Smooth muscle cell (in vitro differentiated cells): ENCODE data around the gene MARF1. TPM values are rescaled to one million over a fixed set of nuclear protein-coding genes. Genes with fewer than 3 reads are reported as not detected.

Experiments
- DNase-seq: peaks from one replicate; lab custom pipeline; 2025; ENCODE audit not compliant: unreplicated experiment; lab: John Stamatoyannopoulos, UW
- H2AFZ ChIP-seq: fragments of 200-600 bp; sonication (generic); 2 replicates; pipeline ENCODE4 v1.6.0; 2016; ENCODE audit warnings: antibody characterized with exemption, low read depth, mild to moderate bottlenecking
- H3F3A ChIP-seq: fragments of 200-600 bp; sonication (generic); 2 replicates; pipeline ENCODE4 v1.6.0; 2017; ENCODE audit warnings: antibody characterized with exemption, low read depth
- H3K27ac ChIP-seq: fragments of 200-600 bp; sonication (generic); 2 replicates; pipeline ENCODE4 v1.5.1; 2016; ENCODE audit warnings: low read depth, mild to moderate bottlenecking
- H3K27me3 ChIP-seq: fragments of 200-600 bp; sonication (generic); 2 replicates; pipeline ENCODE4 v1.6.1; 2016; ENCODE audit warnings: low read depth, mild to moderate bottlenecking
- H3K36me3 ChIP-seq: fragments of 200-600 bp; sonication (generic); 2 replicates; pipeline ENCODE4 v1.5.1; 2016; ENCODE audit warnings: low read depth
- H3K4me1 ChIP-seq: fragments of 200-600 bp; sonication (generic); 2 replicates; pipeline ENCODE4 v1.5.1; 2016; ENCODE audit warnings: low read depth
- H3K4me2 ChIP-seq: fragments of 200-600 bp; sonication (generic); 2 replicates; pipeline ENCODE4 v1.6.0; 2016; ENCODE audit warnings: mild to moderate bottlenecking
- H3K4me3 ChIP-seq: fragments of 200-600 bp; sonication (generic); 2 replicates; pipeline ENCODE4 v1.5.1; 2016; ENCODE audit warnings: mild to moderate bottlenecking
- H3K79me2 ChIP-seq: fragments of 200-600 bp; sonication (generic); 2 replicates; pipeline ENCODE4 v1.6.0; 2016; ENCODE audit warnings: low read depth, mild to moderate bottlenecking
- H3K9ac ChIP-seq: fragments of 200-600 bp; sonication (generic); 2 replicates; pipeline ENCODE4 v1.6.0; 2016; ENCODE audit warnings: low read depth
- H3K9me3 ChIP-seq: fragments of 200-600 bp; sonication (generic); replicated peaks from 2 replicates; pipeline ENCODE4 v1.5.1; 2016; ENCODE audit warnings: low read depth
- H4K20me1 ChIP-seq: fragments of 200-600 bp; sonication (generic); 2 replicates; pipeline ENCODE4 v1.6.0; 2016; ENCODE audit warnings: low read depth
- WGBS: methylation state at CpG from one replicate; pipeline ENCODE4 v1.1.7; 2016; ENCODE audit warnings: low lambda C conversion rate; 5-methylcytosine and 5-hydroxymethylcytosine counted together
- microRNA counts: library from miRNA; unstranded; fragments of <30 nt; microRNA quantifications from one replicate; lab custom pipeline; 2016
- polyA plus RNA-seq: library from polyadenylated mRNA; unstranded; fragments of >200 nt; fragmentation: Nextera tagmentation; extraction: Ambion mirVana; gene quantifications from 2 replicates; pipeline ENCODE4 v1.2.1, GENCODE V29; 2016
- total RNA-seq: library from RNA; depleted of rRNA; stranded (reverse); fragments of >200 nt; gene quantifications from 2 replicates; pipeline ENCODE4 v1.2.3, GENCODE V29; 2014
- TF ChIP-seq, protein P1 (sequence below): fragments of 200-600 bp; sonication (generic); IDR thresholded peaks from 2 replicates; pipeline ENCODE4 v1.5.1; 2017; ENCODE audit warnings: borderline replicate concordance, mild to moderate bottlenecking, antibody characterized with exemption; ENCODE audit not compliant: insufficient read depth, poor library complexity, severe bottlenecking

Gene MARF1
- total and polyA plus RNA-seq, 2 experiments from 2014 or later, result 6.0 to 19.1 TPM

DNA sequence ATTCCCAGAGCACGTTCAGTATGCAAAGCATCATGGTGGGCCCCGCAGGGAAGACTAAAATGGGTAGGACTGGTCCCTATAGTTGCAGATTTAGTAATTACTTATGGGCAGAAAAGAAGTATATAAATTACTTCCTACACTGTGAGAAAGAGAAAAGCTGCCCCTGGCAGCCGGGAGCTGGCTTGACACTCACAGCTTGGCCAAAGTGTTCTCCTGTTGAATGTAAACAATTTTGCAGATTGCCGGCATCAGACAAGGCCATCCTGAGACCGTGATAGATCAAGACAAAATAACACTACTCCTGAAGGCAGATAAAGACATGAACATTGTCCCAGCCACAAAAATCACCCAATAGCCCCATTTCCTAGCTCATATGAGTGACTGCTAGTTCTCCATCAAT is 98.5 kb downstream of the MARF1 start:
- no peak for DNase-seq
- H3K4me2 ChIP-seq, result no peak overlapping the region
- TF ChIP-seq, protein P1, sequence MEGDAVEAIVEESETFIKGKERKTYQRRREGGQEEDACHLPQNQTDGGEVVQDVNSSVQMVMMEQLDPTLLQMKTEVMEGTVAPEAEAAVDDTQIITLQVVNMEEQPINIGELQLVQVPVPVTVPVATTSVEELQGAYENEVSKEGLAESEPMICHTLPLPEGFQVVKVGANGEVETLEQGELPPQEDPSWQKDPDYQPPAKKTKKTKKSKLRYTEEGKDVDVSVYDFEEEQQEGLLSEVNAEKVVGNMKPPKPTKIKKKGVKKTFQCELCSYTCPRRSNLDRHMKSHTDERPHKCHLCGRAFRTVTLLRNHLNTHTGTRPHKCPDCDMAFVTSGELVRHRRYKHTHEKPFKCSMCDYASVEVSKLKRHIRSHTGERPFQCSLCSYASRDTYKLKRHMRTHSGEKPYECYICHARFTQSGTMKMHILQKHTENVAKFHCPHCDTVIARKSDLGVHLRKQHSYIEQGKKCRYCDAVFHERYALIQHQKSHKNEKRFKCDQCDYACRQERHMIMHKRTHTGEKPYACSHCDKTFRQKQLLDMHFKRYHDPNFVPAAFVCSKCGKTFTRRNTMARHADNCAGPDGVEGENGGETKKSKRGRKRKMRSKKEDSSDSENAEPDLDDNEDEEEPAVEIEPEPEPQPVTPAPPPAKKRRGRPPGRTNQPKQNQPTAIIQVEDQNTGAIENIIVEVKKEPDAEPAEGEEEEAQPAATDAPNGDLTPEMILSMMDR, result no peak
- H3K9me3 ChIP-seq, result no peaks in the 10 kb centered on the region
- no peaks in the 10 kb centered on the region for H3K27me3 ChIP-seq
- no peak overlapping the region for H3K4me3 ChIP-seq
- no peak overlapping the region for H2AFZ ChIP-seq
- H3F3A ChIP-seq, result no peaks in the 10 kb centered on the region
- no peak overlapping the region for H3K27ac ChIP-seq
- no peaks in the 10 kb centered on the region for H3K36me3 ChIP-seq
- H3K9ac ChIP-seq, result no peak overlapping the region
- H3K79me2 ChIP-seq, result no peaks in the 10 kb centered on the region
- H4K20me1 ChIP-seq, result no peaks in the 10 kb centered on the region
- H3K4me1 ChIP-seq, result no peaks in the 10 kb centered on the region
- 91% methylated on average over 5 of the region's 5 CpGs for WGBS

MicroRNAs encoded within 50 kb of the gene (microRNA counts, 767-probe panel; counts per million panel counts)
- 183 counts per million for microRNA hsa-miR-484 (lab: Ali Mortazavi, UCI)

Other genes with a start within 250 kb of the MARF1 start
- not detected in 2 replicates for gene MPV17L, start 247.4 kb downstream of the MARF1 start, total RNA-seq
- gene MPV17L, start 247.4 kb downstream of the MARF1 start, polyA plus RNA-seq, result not detected in 2 replicates
- 15.3 and 16.5 TPM in 2 replicates for gene BMERB1, start 208.6 kb downstream of the MARF1 start, total RNA-seq
- 12.6 and 20.0 TPM in 2 replicates for gene BMERB1, start 208.6 kb downstream of the MARF1 start, polyA plus RNA-seq
- gene NDE1, start 7.1 kb upstream of the MARF1 start, total RNA-seq, result 10.6 and 12.2 TPM in 2 replicates
- gene NDE1, start 7.1 kb upstream of the MARF1 start, polyA plus RNA-seq, result 10.7 and 17.9 TPM in 2 replicates
- not detected in 2 replicates for gene MYH11, start 213.9 kb upstream of the MARF1 start, total RNA-seq
- 0.27 and 0.58 TPM in 2 replicates for gene MYH11, start 213.9 kb upstream of the MARF1 start, polyA plus RNA-seq
- gene CEP20, start 245.4 kb upstream of the MARF1 start, total RNA-seq, result 38.4 and 64.1 TPM in 2 replicates
- gene CEP20, start 245.4 kb upstream of the MARF1 start, polyA plus RNA-seq, result 29.0 and 30.5 TPM in 2 replicates